GM23248 (cell line): ENCODE results near the gene ZIC4.

ENCODE experiments used
- EZH2 ChIP-seq: fragments of 200-600 bp; sonication (generic); IDR thresholded peaks from 2 replicates; pipeline ENCODE4 v1.6.1; 2018; ENCODE audit warnings: antibody characterized with exemption, mild to moderate bottlenecking; ENCODE audit not compliant: insufficient read depth, poor library complexity, severe bottlenecking
- EZH2phosphoT487 ChIP-seq: fragments of 200-600 bp; sonication (generic); IDR thresholded peaks from 2 replicates; pipeline ENCODE4 v1.6.1; 2018; ENCODE audit warnings: antibody characterized with exemption, moderate library complexity, mild to moderate bottlenecking, low read depth; ENCODE audit not compliant: insufficient read depth

- TF ChIP-seq EZH2 (no peak), EZH2phosphoT487 (no peak)
Measured at GRCh38 chr3:147423798-147424580, 17.6 kb upstream of the ZIC4 start.
